ENCODE measurements around the gene PAPPA. TPM values are rescaled to one million over a fixed set of nuclear protein-coding genes. Genes with fewer than 3 reads are reported as not detected.

PAPPA gene
- total RNA-seq, 6 experiments from 2014 or later: 0.07 to 0.50 (median 0.32) TPM

GRCh38 chr9:116236979-116237378 is 83.4 kb downstream of the PAPPA start:
- H3K4me3 ChIP-seq: no peak overlapping the region
- no peaks in the 10 kb centered on the region for H3K4me1 ChIP-seq
- intact Hi-C loops (cut with DNase I): no loop called here
- ATAC-seq (no peak), DNase-seq (no peak)
- H3K36me3 ChIP-seq: no peaks in the 10 kb centered on the region
- TF ChIP-seq POLR2A (IDR thresholded peaks at IDR 0.05) (no peak), CTCF (IDR thresholded peaks at IDR 0.05) (no peak)
- H3K9me3 ChIP-seq: no peaks in the 10 kb centered on the region
- no peaks in the 10 kb centered on the region for H3K27me3 ChIP-seq
- H3K27ac ChIP-seq: no peak overlapping the region

- no peak overlapping the region for H3K27ac ChIP-seq
- H3K9me3 ChIP-seq: no peaks in the 10 kb centered on the region
- ATAC-seq (no peak), DNase-seq (no peak)
- H3K36me3 ChIP-seq: no peaks in the 10 kb centered on the region
- intact Hi-C loops (cut with DNase I): no loop called here
- 80% methylated on average over 4 of the region's 4 CpGs for WGBS (ENCODE audit: insufficient coverage, low coverage, low lambda C conversion rate, missing lambda C conversion rate)
- H3K4me1 ChIP-seq: no peaks in the 10 kb centered on the region
- TF ChIP-seq POLR2A (IDR thresholded peaks at IDR 0.05): no peak
- no peak for TF ChIP-seq CTCF (IDR thresholded peaks at IDR 0.05)
- no peak overlapping the region for H3K4me3 ChIP-seq
- no peaks in the 10 kb centered on the region for H3K27me3 ChIP-seq
These were observed 83.9 kb downstream of the PAPPA start for GRCh38 chr9:116237456-116237855.

GRCh38 chr9:116238225-116238624 is 84.6 kb downstream of the PAPPA start:
- ATAC-seq: peak in 1 of 4 donors; percentile 28
- TF ChIP-seq CTCF (IDR thresholded peaks at IDR 0.05) (no peak), POLR2A (IDR thresholded peaks at IDR 0.05) (no peak)
- intact Hi-C loops (cut with DNase I): no loop called here

DNA sequence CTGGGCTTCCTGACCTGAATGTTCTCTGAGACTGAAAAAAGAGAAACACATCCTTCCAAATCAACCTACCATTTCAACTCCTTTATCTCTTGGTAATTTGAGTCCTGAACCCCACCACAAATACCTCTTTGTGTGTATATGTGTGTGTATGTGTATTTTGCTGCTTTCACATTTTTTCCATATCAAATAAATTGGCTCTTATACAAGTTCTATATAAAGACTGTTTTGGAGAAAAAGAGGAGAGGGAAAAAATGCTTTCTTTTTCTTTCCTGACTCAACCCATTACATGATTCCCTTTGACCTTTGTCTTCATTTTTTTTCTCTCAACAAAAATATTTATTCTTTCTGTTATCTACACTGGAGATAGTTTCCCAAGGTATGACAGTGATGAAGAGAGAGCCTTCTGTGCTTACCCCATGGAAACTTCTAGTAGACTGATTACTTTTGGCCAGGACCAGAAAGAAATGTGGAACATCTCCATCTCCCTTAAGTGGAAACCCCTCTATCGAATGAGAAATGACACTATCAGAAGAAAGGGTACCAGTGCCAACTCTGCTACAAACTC is 85.3 kb downstream of the PAPPA start:
- ATAC-seq: no peak
- intact Hi-C loops (cut with DNase I): no loop called here
- H3K4me3 ChIP-seq: no peak overlapping the region
- no peaks in the 10 kb centered on the region for H3K36me3 ChIP-seq
- no peaks in the 10 kb centered on the region for H3K27me3 ChIP-seq
- no peak for DNase-seq
- no peaks in the 10 kb centered on the region for H3K4me1 ChIP-seq
- TF ChIP-seq POLR2A (IDR thresholded peaks at IDR 0.05) (no peak), CTCF (IDR thresholded peaks at IDR 0.05) (no peak)
- WGBS (ENCODE audit: insufficient coverage, low coverage, low lambda C conversion rate, missing lambda C conversion rate): 50% methylated on average over 1 of the region's 1 CpG
- no peaks in the 10 kb centered on the region for H3K9me3 ChIP-seq
- H3K27ac ChIP-seq: no peak overlapping the region

More at GRCh38 chr9:116238225-116238624, 84.6 kb downstream of the PAPPA start:
- Histone ChIP-seq H3K4me3 (no peak overlapping the region), H3K36me3 (no peaks in the 10 kb centered on the region), H3K27me3 (no peaks in the 10 kb centered on the region), H3K9me3 (no peaks in the 10 kb centered on the region), H3K4me1 (no peaks in the 10 kb centered on the region), H3K27ac (no peak overlapping the region)
- 63% methylated on average over 2 of the region's 2 CpGs for WGBS (ENCODE audit: insufficient coverage, low coverage, low lambda C conversion rate, missing lambda C conversion rate)
- no peak for DNase-seq

- ATAC-seq (no peak), DNase-seq (no peak)
- intact Hi-C loops (cut with DNase I): no loop called here
- H3K27ac ChIP-seq: no peak overlapping the region
- no peak overlapping the region for H3K4me3 ChIP-seq
- no CpG with 5 or more reads among the region's 1 CpG for WGBS (ENCODE audit: insufficient coverage, low coverage, low lambda C conversion rate, missing lambda C conversion rate)
- no peaks in the 10 kb centered on the region for H3K36me3 ChIP-seq
- no peaks in the 10 kb centered on the region for H3K9me3 ChIP-seq
- TF ChIP-seq POLR2A (IDR thresholded peaks at IDR 0.05) (no peak), CTCF (IDR thresholded peaks at IDR 0.05) (no peak)
- H3K27me3 ChIP-seq: no peaks in the 10 kb centered on the region
- peaks cover 0 to 7% (median 0%) of the 10 kb centered on the region in 4 donors for H3K4me1 ChIP-seq
These were observed 90.1 kb downstream of the PAPPA start for GRCh38 chr9:116243708-116244107.
